Thyroid gland (tissue), 4 donors: Measurements from ENCODE around the gene NDRG3.

Source experiments
- CTCF ChIP-seq, 6 experiments: fragments of 200-600 bp in 3 of 6; fragments of 450-650 bp in 3 of 6; sonication (generic) in 3 of 6; IDR thresholded peaks; one replicate each; pipeline ENCODE4 v1.5.1; 2016 to 2019; ENCODE audit warnings: antibody characterized with exemption in 6 of 6, mild to moderate bottlenecking in 2 of 6, inconsistent platforms in 1 of 6, moderate library complexity in 1 of 6
- POLR2A ChIP-seq, 2 donors: fragments of 450-650 bp; IDR thresholded peaks; one replicate each; pipeline ENCODE4 v1.6.1; 2017; ENCODE audit warnings: antibody characterized with exemption in 2 of 2, mild to moderate bottlenecking in 2 of 2, moderate library complexity in 1 of 2

GRCh38 chr20:36717021-36717420 lies 28.9 kb downstream of the NDRG3 start:
- TF ChIP-seq CTCF (IDR thresholded peaks at IDR 0.05) (no peak), POLR2A (IDR thresholded peaks at IDR 0.05) (no peak)
